ENCODE data around the gene HNRNPL. TPM values are rescaled to one million over a fixed set of nuclear protein-coding genes. Genes with fewer than 3 reads are reported as not detected.

HNRNPL gene
- total RNA-seq, 1 donor from 2014 or later, result 572 TPM

Other genes starting within 250 kb of the HNRNPL start
- 283 and 284 TPM in 2 replicates for gene MAP4K1, start 232.0 kb downstream of the HNRNPL start, total RNA-seq
- 350 and 352 TPM in 2 replicates for gene EIF3K, start 230.8 kb downstream of the HNRNPL start, total RNA-seq
- 425 TPM in 2 replicates for gene ACTN4, start 202.3 kb downstream of the HNRNPL start, total RNA-seq
- 4.4 and 5.3 TPM in 2 replicates for gene CAPN12, start 105.5 kb downstream of the HNRNPL start, total RNA-seq
- gene LGALS7, start 76.5 kb downstream of the HNRNPL start, total RNA-seq, result not detected in 2 replicates
- not detected in 2 replicates for gene LGALS7B, start 60.8 kb downstream of the HNRNPL start, total RNA-seq
- 1.7 and 2.0 TPM in 2 replicates for gene LGALS4, start 37.0 kb downstream of the HNRNPL start, total RNA-seq
- gene ECH1, start 18.2 kb downstream of the HNRNPL start, total RNA-seq, result 146 and 160 TPM in 2 replicates
- 59.5 and 65.6 TPM in 2 replicates for gene RINL, start 28.3 kb upstream of the HNRNPL start, total RNA-seq
- 42.2 and 42.5 TPM in 2 replicates for gene SIRT2, start 49.6 kb upstream of the HNRNPL start, total RNA-seq
- 42.1 and 42.2 TPM in 2 replicates for gene NFKBIB, start 50.0 kb upstream of the HNRNPL start, total RNA-seq
- gene CCER2, start 62.2 kb upstream of the HNRNPL start, total RNA-seq, result 1.6 TPM in 2 replicates
- gene SARS2, start 80.8 kb upstream of the HNRNPL start, total RNA-seq, result 43.2 and 55.3 TPM in 2 replicates
- gene MRPS12, start 81.0 kb upstream of the HNRNPL start, total RNA-seq, result 68.3 and 69.9 TPM in 2 replicates
- gene FBXO17, start 125.8 kb upstream of the HNRNPL start, total RNA-seq, result not detected in 2 replicates
- 0.27 and 0.61 TPM in 2 replicates for gene FBXO27, start 182.6 kb upstream of the HNRNPL start, total RNA-seq
- gene ACP7, start 234.4 kb upstream of the HNRNPL start, total RNA-seq, result not detected in 2 replicates

Data from T-helper 2 cell treated with Interferon-gamma antibody and Interleukin-4, amounts not matched to agents 100 ng/mL and 5 ng/mL, for 36 hours (primary cell).